Ovary (tissue), 9 donors: ENCODE measurements around the gene TMEM95. TPM values are rescaled to one million over a fixed set of nuclear protein-coding genes. Genes with fewer than 3 reads are reported as not detected.

Source experiments
- DNase-seq, 5 donors: peaks; one replicate each; pipeline ENCODE4 v3.0.0-alpha.2; 2019 to 2020
- H3K27ac ChIP-seq, 2 donors: fragments of 200-600 bp; one replicate each; pipeline versions ENCODE4 v1.5.1 to v1.8.0; 2019 to 2022
- H3K27me3 ChIP-seq: fragments of 200-600 bp; one replicate; pipeline ENCODE4 v1.8.0; 2022
- H3K36me3 ChIP-seq: fragments of 200-600 bp; sonication (generic); one replicate; pipeline ENCODE4 v1.5.1; 2019
- H3K4me1 ChIP-seq: one replicate; pipeline ENCODE4 v1.8.1; 2013; ENCODE audit warnings: mild to moderate bottlenecking, moderate library complexity; ENCODE audit not compliant: insufficient read depth
- H3K4me3 ChIP-seq: fragments of 200-600 bp; sonication (generic); one replicate; pipeline ENCODE4 v1.5.1; 2017
- H3K9me3 ChIP-seq, 2 donors: fragments of 200-600 bp in 1 of 2; sonication (generic) in 1 of 2; one replicate each; pipeline versions ENCODE4 v1.5.1 to v1.8.1; 2013 to 2019; ENCODE audit warnings: mild to moderate bottlenecking in 1 of 2, moderate library complexity in 1 of 2
- EP300 ChIP-seq: sonication (generic); formaldehyde crosslinking; IDR thresholded peaks from one replicate; pipeline ENCODE4 v1.6.1; 2017; ENCODE audit warnings: antibody characterized with exemption
- POLR2A ChIP-seq: fragments of 450-650 bp; IDR thresholded peaks from one replicate; pipeline ENCODE4 v1.6.1; 2017; ENCODE audit warnings: antibody characterized with exemption, mild to moderate bottlenecking, moderate library complexity
- WGBS, 3 donors: extraction: QIAGEN DNeasy Blood & Tissue Kit in 1 of 3; methylation state at CpG; one replicate each; pipeline versions ENCODE4 v1.1.5 to v1.1.7; 2013 to 2017; 5-methylcytosine and 5-hydroxymethylcytosine counted together
- intact Hi-C, 4 donors: fragments of 100-400 bp; cut with DNase I; formaldehyde crosslinking; loops; one replicate each; pipeline versions ENCODE4 v1.11.0 to v1.15.1; 2022 to 2023
- polyA plus RNA-seq, 2 donors: library from polyadenylated mRNA; stranded (reverse); fragments of 200-250 nt in 1 of 2; fragments of 350-450 nt in 1 of 2; fragmentation: Illumina TruSeq in 1 of 2; extraction: RNeasy Lipid Tissue Mini Kit (QIAGEN cat#74804) in 1 of 2; gene quantifications; one replicate each; pipeline ENCODE4 v1.2.3, GENCODE V29; 2013 to 2014
- small RNA-seq: library from RNA; depleted of rRNA; stranded (forward); fragments of <200 nt; gene quantifications from one replicate; pipeline ENCODE3, GENCODE V24; 2016
- total RNA-seq, 7 donors: library from RNA; depleted of rRNA in 2 of 7; stranded (reverse); fragments of >200 nt in 2 of 7; fragmentation: NEBNext Ultra II Directional in 3 of 7; extraction: Animal tissue kit (Norgen Biotek cat#: 25700) in 3 of 7; gene quantifications; one replicate each; pipeline versions ENCODE4 v1.1.0 to v1.2.4, GENCODE V29; 2016 to 2023
- TF ChIP-seq, protein P1 (sequence below), 3 donors: fragments of 450-650 bp in 2 of 3; fragments of 200-600 bp in 1 of 3; IDR thresholded peaks; one replicate each; pipeline versions ENCODE4 v1.5.1 to v1.8.0; 2016 to 2022; ENCODE audit warnings: antibody characterized with exemption in 3 of 3, mild to moderate bottlenecking in 1 of 3
- donor health status: DM: no; HTN: no; CAD: no; lungs with moderate emphysema.
- donor health status: DM: no; HTN: no; CAD: no.
- donor health status: Bipolar disorder and iron deficiency.
- donor health status: DM: yes; HTN: yes; CAD: no.
- donor health status: DM: no; HTN: no; CAD: no.
- donor health status: DM: yes; HTN: yes; CAD: no.

The TMEM95 gene
- total and polyA plus RNA-seq, 9 donors = not detected

DNA sequence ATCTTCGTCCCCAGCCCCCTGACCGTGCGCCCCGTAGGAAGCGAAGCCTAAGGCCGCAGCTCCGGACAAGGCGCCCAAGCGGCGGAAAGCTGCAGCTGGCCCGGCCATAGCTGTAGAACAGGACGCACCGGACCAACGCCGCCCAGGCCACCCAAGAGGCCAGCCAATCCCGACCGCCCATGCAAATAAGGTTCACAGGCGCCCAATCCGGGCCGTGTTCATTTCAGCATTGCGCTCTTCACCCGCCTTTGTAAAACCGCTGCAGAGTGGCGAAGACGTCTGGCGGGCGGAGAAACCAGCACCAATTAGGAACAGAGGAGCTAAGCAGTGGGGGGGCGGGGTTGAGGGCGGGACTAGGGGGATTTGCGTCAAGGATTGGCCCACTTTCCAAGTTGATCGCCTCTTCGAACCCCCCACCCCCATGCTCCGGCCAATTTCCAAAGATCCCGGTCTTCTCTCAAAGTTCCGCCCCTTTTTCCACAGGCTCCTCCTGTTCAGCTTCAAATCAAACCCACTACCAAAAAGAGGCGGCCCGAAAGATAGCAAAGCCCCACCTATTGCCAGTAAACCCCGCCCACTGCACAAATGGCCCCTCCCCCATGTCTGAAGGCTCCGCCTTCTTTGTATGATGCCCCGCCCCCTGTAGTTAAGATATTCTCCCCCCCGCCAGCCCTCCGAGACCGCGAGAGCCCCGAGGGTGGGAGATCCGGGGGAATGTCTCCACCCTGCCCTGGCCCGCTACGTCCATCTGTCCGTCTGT, 49.2 kb downstream of the TMEM95 start, which contains the start of gene TMEM256:
Gene TMEM256, minus strand, starts transcription at position 121 of the 760 bp plus-strand sequence. Its CDS starts 13 bp downstream, at position 108.
- whole genome bisulfite sequencing, 3 donors = 0 to 1% (median 0%) methylated on average over 49 of the region's 49 CpGs
- Histone ChIP-seq H3K36me3 (no peaks in the 10 kb centered on the region), H3K27ac (peak within 1 kb of the TSS; percentile 89 to 95), H3K9me3 (no peaks in the 10 kb centered on the region), H3K27me3 (no peaks in the 10 kb centered on the region), H3K4me3 (peak within 1 kb of the TSS; percentile 65), H3K4me1 (peaks cover 5% of the 10 kb centered on the region)
- DNase-seq = peak; percentile 97 to 99 (median 98)
- peak; percentile 99 for TF ChIP-seq POLR2A
- TF ChIP-seq, protein P1, sequence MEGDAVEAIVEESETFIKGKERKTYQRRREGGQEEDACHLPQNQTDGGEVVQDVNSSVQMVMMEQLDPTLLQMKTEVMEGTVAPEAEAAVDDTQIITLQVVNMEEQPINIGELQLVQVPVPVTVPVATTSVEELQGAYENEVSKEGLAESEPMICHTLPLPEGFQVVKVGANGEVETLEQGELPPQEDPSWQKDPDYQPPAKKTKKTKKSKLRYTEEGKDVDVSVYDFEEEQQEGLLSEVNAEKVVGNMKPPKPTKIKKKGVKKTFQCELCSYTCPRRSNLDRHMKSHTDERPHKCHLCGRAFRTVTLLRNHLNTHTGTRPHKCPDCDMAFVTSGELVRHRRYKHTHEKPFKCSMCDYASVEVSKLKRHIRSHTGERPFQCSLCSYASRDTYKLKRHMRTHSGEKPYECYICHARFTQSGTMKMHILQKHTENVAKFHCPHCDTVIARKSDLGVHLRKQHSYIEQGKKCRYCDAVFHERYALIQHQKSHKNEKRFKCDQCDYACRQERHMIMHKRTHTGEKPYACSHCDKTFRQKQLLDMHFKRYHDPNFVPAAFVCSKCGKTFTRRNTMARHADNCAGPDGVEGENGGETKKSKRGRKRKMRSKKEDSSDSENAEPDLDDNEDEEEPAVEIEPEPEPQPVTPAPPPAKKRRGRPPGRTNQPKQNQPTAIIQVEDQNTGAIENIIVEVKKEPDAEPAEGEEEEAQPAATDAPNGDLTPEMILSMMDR (IDR thresholded peaks at IDR 0.05) = peak in 2 of 3 donors; percentile 35 to 46
- peak; percentile 8 for TF ChIP-seq EP300
- intact Hi-C loops = no loop called here

DNA sequence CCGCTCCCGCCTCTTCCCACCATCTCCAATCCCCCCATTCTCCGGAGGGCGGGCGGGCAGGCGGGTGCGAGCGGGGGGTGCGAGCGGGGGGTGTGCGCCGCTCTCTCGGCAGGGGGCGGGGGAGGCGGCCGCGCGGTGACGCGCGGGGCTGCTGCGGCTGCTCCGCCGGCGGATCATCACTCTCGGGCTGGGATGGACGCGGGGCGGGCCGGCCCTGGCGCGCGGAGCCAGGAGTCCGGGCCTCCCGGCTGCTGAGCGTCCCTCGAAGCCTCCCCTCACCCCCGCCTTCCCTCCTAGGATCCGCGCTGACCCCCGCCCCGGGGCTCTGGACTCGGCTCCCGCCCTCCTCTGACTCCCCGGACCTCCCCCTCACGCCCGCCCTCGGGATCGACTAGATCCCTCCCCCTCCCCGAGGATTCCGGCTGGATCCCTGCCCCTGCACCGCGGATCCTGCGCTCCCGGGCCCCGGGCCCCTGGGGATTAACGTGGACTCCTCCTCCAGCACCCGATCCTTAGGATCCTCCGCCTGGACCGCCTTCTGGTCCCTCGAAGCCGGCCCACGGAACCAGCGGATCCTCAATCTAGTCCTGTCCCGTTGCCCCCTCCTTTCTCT, 49.9 kb downstream of the TMEM95 start:
- peak overlapping the region; percentile 89 to 95 for H3K27ac ChIP-seq
- 0 to 1% (median 0%) methylated on average over 25 to 65 of the region's 65 CpGs for WGBS, 3 donors
- DNase-seq = peak in 2 of 5 donors; percentile 80 to 86
- H3K4me1 ChIP-seq = peaks cover 5% of the 10 kb centered on the region
- no peaks in the 10 kb centered on the region for H3K9me3 ChIP-seq
- no peaks in the 10 kb centered on the region for H3K36me3 ChIP-seq
- H3K4me3 ChIP-seq = peak overlapping the region; percentile 65
- intact Hi-C loops = loop anchor here in 1 of 4 donors (5.0 kb wide), 1 partner anchor 58 kb away; no protein-coding TSS in a partner anchor
- H3K27me3 ChIP-seq = no peaks in the 10 kb centered on the region
- TF ChIP-seq EP300 (no peak), POLR2A (peak; percentile 70)
- TF ChIP-seq, protein P1 (IDR thresholded peaks at IDR 0.05) = peak in 2 of 3 donors; percentile 20 to 27

GRCh38 chr17:7405350-7406234, 50.6 kb downstream of the TMEM95 start:
- Histone ChIP-seq H3K27me3 (no peaks in the 10 kb centered on the region), H3K27ac (peak overlapping the region; percentile 89 to 95), H3K9me3 (no peaks in the 10 kb centered on the region), H3K4me3 (peak overlapping the region; percentile 65), H3K4me1 (peaks cover 5% of the 10 kb centered on the region), H3K36me3 (no peaks in the 10 kb centered on the region)
- TF ChIP-seq POLR2A = peak; percentile 10
- TF ChIP-seq EP300 = no peak
- 2 to 6% (median 5%) methylated on average over 24 to 38 of the region's 38 CpGs for WGBS, 3 donors
- intact Hi-C loops = loop anchor here in 1 of 4 donors (5.0 kb wide), 1 partner anchor 58 kb away; no protein-coding TSS in a partner anchor
- DNase-seq = peak in 4 of 5 donors; percentile 46 to 72 (median 60)

- H3K4me3 ChIP-seq = peak overlapping the region; percentile 65
- no peaks in the 10 kb centered on the region for H3K9me3 ChIP-seq
- peak overlapping the region; percentile 89 to 95 for H3K27ac ChIP-seq
- no peak for TF ChIP-seq EP300
- TF ChIP-seq POLR2A = no peak
- TF ChIP-seq, protein P1 (IDR thresholded peaks at IDR 0.05) = no peak
- WGBS, 3 donors = 46 to 57% (median 47%) methylated on average over 12 of the region's 12 CpGs
- intact Hi-C loops = loop anchor here in 1 of 4 donors (5.0 kb wide), 1 partner anchor 59 kb away; no protein-coding TSS in a partner anchor
- no peaks in the 10 kb centered on the region for H3K27me3 ChIP-seq
- peaks cover 5% of the 10 kb centered on the region for H3K4me1 ChIP-seq
- peak in 1 of 5 donors; percentile 48 for DNase-seq
- H3K36me3 ChIP-seq = no peaks in the 10 kb centered on the region
These were observed 51.4 kb downstream of the TMEM95 start for GRCh38 chr17:7406235-7406825.

Small RNA genes lying within 50 kb of the gene (small RNA-seq; reads per million reads assigned to genes)
- not detected for gene AC026954.2

Other genes starting within 250 kb of the TMEM95 start
Only the 30 nearest of the 36 such genes appear.
- gene ASGR1, start 175.8 kb upstream of the TMEM95 start, total RNA-seq = 1 to 10 TPM in 4 of 7 donors, under 1 TPM in 3; 0.63 to 3.3 (median 1.0) TPM
- gene ASGR1, start 175.8 kb upstream of the TMEM95 start, polyA plus RNA-seq = 1 to 10 TPM in 1 of 2 donors, under 1 TPM in 1; 0.20 to 1.3 TPM
- gene DLG4, start 135.3 kb upstream of the TMEM95 start, total RNA-seq = 10 to 100 TPM; 11.0 to 67.7 (median 34.5) TPM
- gene DLG4, start 135.3 kb upstream of the TMEM95 start, polyA plus RNA-seq = 10 to 100 TPM; 25.1 to 27.8 TPM
- gene ACADVL, start 135.2 kb upstream of the TMEM95 start, total RNA-seq = 100 to 1,000 TPM; 303 to 638 (median 374) TPM
- gene ACADVL, start 135.2 kb upstream of the TMEM95 start, polyA plus RNA-seq = 100 to 1,000 TPM; 277 to 381 TPM
- 10 to 100 TPM; 36.9 to 80.6 (median 61.3) TPM for gene DVL2, start 120.6 kb upstream of the TMEM95 start, total RNA-seq
- gene DVL2, start 120.6 kb upstream of the TMEM95 start, polyA plus RNA-seq = 10 to 100 TPM in 1 of 2 donors, 1 to 10 TPM in 1; 8.2 to 49.0 TPM
- gene PHF23, start 115.7 kb upstream of the TMEM95 start, total RNA-seq = 10 to 100 TPM; 19.4 to 57.7 (median 41.0) TPM
- 10 to 100 TPM; 23.3 to 42.5 TPM for gene PHF23, start 115.7 kb upstream of the TMEM95 start, polyA plus RNA-seq
- 1,000 to 10,000 TPM in 1 of 7 donors, 100 to 1,000 TPM in 6; 526 to 1,303 (median 619) TPM for gene GABARAP, start 112.7 kb upstream of the TMEM95 start, total RNA-seq
- gene GABARAP, start 112.7 kb upstream of the TMEM95 start, polyA plus RNA-seq = 1,000 to 10,000 TPM in 1 of 2 donors, 100 to 1,000 TPM in 1; 763 to 1,518 TPM
- 100 to 1,000 TPM in 5 of 7 donors, 10 to 100 TPM in 2; 42.3 to 136 (median 123) TPM for gene CTDNEP1, start 103.4 kb upstream of the TMEM95 start, total RNA-seq
- gene CTDNEP1, start 103.4 kb upstream of the TMEM95 start, polyA plus RNA-seq = 100 to 1,000 TPM in 1 of 2 donors, 10 to 100 TPM in 1; 82.5 to 256 TPM
- gene ELP5, start 102.9 kb upstream of the TMEM95 start, total RNA-seq = 10 to 100 TPM; 18.7 to 55.7 (median 40.6) TPM
- 10 to 100 TPM; 35.1 to 56.0 TPM for gene ELP5, start 102.9 kb upstream of the TMEM95 start, polyA plus RNA-seq
- gene CLDN7, start 92.7 kb upstream of the TMEM95 start, total RNA-seq = 100 to 1,000 TPM in 1 of 7 donors, 1 to 10 TPM in 4, under 1 TPM in 1, not detected in 1; 0.53 to 102 (median 6.3) TPM
- 1 to 10 TPM in 1 of 2 donors, under 1 TPM in 1; 0.27 to 1.1 TPM for gene CLDN7, start 92.7 kb upstream of the TMEM95 start, polyA plus RNA-seq
- 1 to 10 TPM in 6 of 7 donors, under 1 TPM in 1; 0.83 to 9.8 (median 2.3) TPM for gene SLC2A4, start 73.4 kb upstream of the TMEM95 start, total RNA-seq
- 1 to 10 TPM; 3.4 to 4.1 TPM for gene SLC2A4, start 73.4 kb upstream of the TMEM95 start, polyA plus RNA-seq
- 1 to 10 TPM in 2 of 7 donors, under 1 TPM in 2, not detected in 3; 0.30 to 1.8 (median 0.98) TPM for gene YBX2, start 60.5 kb upstream of the TMEM95 start, total RNA-seq
- under 1 TPM; 0.33 to 0.80 TPM for gene YBX2, start 60.5 kb upstream of the TMEM95 start, polyA plus RNA-seq
- gene EIF5A, start 47.5 kb upstream of the TMEM95 start, total RNA-seq = 100 to 1,000 TPM in 5 of 7 donors, 10 to 100 TPM in 2; 55.9 to 302 (median 229) TPM
- 100 to 1,000 TPM; 182 to 258 TPM for gene EIF5A, start 47.5 kb upstream of the TMEM95 start, polyA plus RNA-seq
- gene GPS2, start 39.8 kb upstream of the TMEM95 start, total RNA-seq = 10 to 100 TPM; 53.1 to 76.5 (median 59.3) TPM
- 100 to 1,000 TPM in 1 of 2 donors, 10 to 100 TPM in 1; 62.2 to 103 TPM for gene GPS2, start 39.8 kb upstream of the TMEM95 start, polyA plus RNA-seq
- 10 to 100 TPM; 11.2 to 48.0 (median 41.6) TPM for gene NEURL4, start 25.8 kb upstream of the TMEM95 start, total RNA-seq
- 10 to 100 TPM in 1 of 2 donors, 1 to 10 TPM in 1; 9.6 to 32.8 TPM for gene NEURL4, start 25.8 kb upstream of the TMEM95 start, polyA plus RNA-seq
- gene ACAP1, start 18.6 kb upstream of the TMEM95 start, total RNA-seq = 1 to 10 TPM; 1.9 to 9.4 (median 5.5) TPM
- 1 to 10 TPM; 2.2 to 5.8 TPM for gene ACAP1, start 18.6 kb upstream of the TMEM95 start, polyA plus RNA-seq
- gene KCTD11, start 3.0 kb upstream of the TMEM95 start, total RNA-seq = 10 to 100 TPM in 5 of 7 donors, 1 to 10 TPM in 2; 5.1 to 12.9 (median 10.5) TPM
- gene KCTD11, start 3.0 kb upstream of the TMEM95 start, polyA plus RNA-seq = 10 to 100 TPM; 10.4 to 12.5 TPM
- 1 to 10 TPM; 5.0 to 8.3 (median 6.4) TPM for gene TNK1, start 25.9 kb downstream of the TMEM95 start, total RNA-seq
- 1 to 10 TPM in 1 of 2 donors, under 1 TPM in 1; 0.85 to 3.6 TPM for gene TNK1, start 25.9 kb downstream of the TMEM95 start, polyA plus RNA-seq
- 10 to 100 TPM; 11.0 to 52.4 (median 33.8) TPM for gene PLSCR3, start 39.4 kb downstream of the TMEM95 start, total RNA-seq
- gene PLSCR3, start 39.4 kb downstream of the TMEM95 start, polyA plus RNA-seq = 10 to 100 TPM in 1 of 2 donors, 1 to 10 TPM in 1; 7.1 to 40.9 TPM
- 100 to 1,000 TPM in 2 of 7 donors, 10 to 100 TPM in 5; 57.0 to 133 (median 85.2) TPM for gene TMEM256, start 48.9 kb downstream of the TMEM95 start, total RNA-seq
- 100 to 1,000 TPM in 1 of 2 donors, 10 to 100 TPM in 1; 44.0 to 128 TPM for gene TMEM256, start 48.9 kb downstream of the TMEM95 start, polyA plus RNA-seq
- 10 to 100 TPM; 11.4 to 76.2 (median 53.9) TPM for gene NLGN2, start 52.7 kb downstream of the TMEM95 start, total RNA-seq
- gene NLGN2, start 52.7 kb downstream of the TMEM95 start, polyA plus RNA-seq = 10 to 100 TPM; 16.9 to 30.2 TPM
- gene SPEM1, start 65.2 kb downstream of the TMEM95 start, total RNA-seq = not detected
- gene SPEM1, start 65.2 kb downstream of the TMEM95 start, polyA plus RNA-seq = not detected
- gene SPEM2, start 70.5 kb downstream of the TMEM95 start, total RNA-seq = not detected
- gene SPEM2, start 70.5 kb downstream of the TMEM95 start, polyA plus RNA-seq = not detected
- not detected for gene SPEM3, start 73.7 kb downstream of the TMEM95 start, total RNA-seq
- gene SPEM3, start 73.7 kb downstream of the TMEM95 start, polyA plus RNA-seq = not detected
- 1 to 10 TPM in 5 of 7 donors, under 1 TPM in 2; 0.43 to 8.3 (median 1.5) TPM for gene TMEM102, start 80.3 kb downstream of the TMEM95 start, total RNA-seq
- 1 to 10 TPM in 1 of 2 donors, under 1 TPM in 1; 0.61 to 1.2 TPM for gene TMEM102, start 80.3 kb downstream of the TMEM95 start, polyA plus RNA-seq
- gene FGF11, start 84.4 kb downstream of the TMEM95 start, total RNA-seq = 1 to 10 TPM in 2 of 7 donors, under 1 TPM in 5; 0.10 to 4.2 (median 0.61) TPM
- gene FGF11, start 84.4 kb downstream of the TMEM95 start, polyA plus RNA-seq = 1 to 10 TPM in 1 of 2 donors, under 1 TPM in 1; 0.25 to 5.1 TPM
- 10 to 100 TPM in 2 of 7 donors, 1 to 10 TPM in 5; 3.2 to 13.5 (median 7.6) TPM for gene CHRNB1, start 89.9 kb downstream of the TMEM95 start, total RNA-seq
- 1 to 10 TPM; 5.9 to 7.8 TPM for gene CHRNB1, start 89.9 kb downstream of the TMEM95 start, polyA plus RNA-seq
- 100 to 1,000 TPM in 3 of 7 donors, 10 to 100 TPM in 4; 39.3 to 123 (median 85.5) TPM for gene ZBTB4, start 124.5 kb downstream of the TMEM95 start, total RNA-seq
- gene ZBTB4, start 124.5 kb downstream of the TMEM95 start, polyA plus RNA-seq = 10 to 100 TPM; 53.8 to 84.5 TPM
- not detected for gene SLC35G6, start 126.3 kb downstream of the TMEM95 start, total RNA-seq
- gene SLC35G6, start 126.3 kb downstream of the TMEM95 start, polyA plus RNA-seq = not detected
- gene POLR2A, start 129.2 kb downstream of the TMEM95 start, total RNA-seq = 100 to 1,000 TPM in 2 of 7 donors, 10 to 100 TPM in 5; 39.5 to 110 (median 88.2) TPM
- 10 to 100 TPM; 26.7 to 74.5 TPM for gene POLR2A, start 129.2 kb downstream of the TMEM95 start, polyA plus RNA-seq
- gene TNFSF12, start 193.9 kb downstream of the TMEM95 start, total RNA-seq = 10 to 100 TPM; 37.3 to 78.3 (median 59.6) TPM
- gene TNFSF12, start 193.9 kb downstream of the TMEM95 start, polyA plus RNA-seq = 10 to 100 TPM; 26.6 to 70.1 TPM